Measurements from ENCODE around the gene COL6A2.
"Not testable (repeated sequence)": the region's sequence is repeated elsewhere in the genome, so short reads cannot be mapped to it uniquely, and the experiment has no call there.

Gene COL6A2

DNA sequence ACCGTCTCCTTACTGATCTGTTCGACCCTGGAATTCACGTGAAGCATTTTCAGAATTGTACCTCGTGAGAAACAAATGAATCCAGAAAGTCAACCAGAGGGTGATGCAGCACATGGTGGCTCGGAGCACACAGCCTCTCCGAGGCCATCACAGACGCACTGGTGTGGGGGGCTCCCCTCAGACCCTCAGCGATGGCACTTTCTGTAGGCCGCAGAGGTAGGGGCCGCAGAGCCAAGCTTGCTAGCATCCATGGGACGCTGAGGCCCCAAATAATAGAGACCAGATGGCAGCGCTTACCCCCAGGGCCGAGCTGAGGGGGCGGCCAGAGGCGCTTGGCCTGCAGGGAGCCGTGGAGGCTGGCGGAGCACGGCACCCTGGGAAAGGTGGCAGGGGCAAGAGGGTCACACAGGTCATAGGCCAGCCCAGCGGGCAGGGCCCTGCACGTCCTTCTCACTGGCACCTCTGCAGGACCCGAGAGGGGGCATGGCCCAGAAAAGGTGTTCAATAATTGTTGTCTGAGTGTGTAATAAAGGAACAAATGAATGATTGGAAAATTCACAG lies 28.1 kb upstream of the COL6A2 start:
- Histone ChIP-seq H3K9ac (no peak overlapping the region), H3K27ac (no peak overlapping the region), H3K4me3 (ENCODE audit: low read depth, low read length) (no peak overlapping the region), H3K9me3 (ENCODE audit: control insufficient read depth, low read length) (no peaks in the 10 kb centered on the region), H3K27me3 (ENCODE audit: control insufficient read depth, insufficient read depth, low read length) (peaks cover 3% of the 10 kb centered on the region), H2AFZ (no peak overlapping the region), H3K79me2 (no peaks in the 10 kb centered on the region), H3K4me2 (ENCODE audit: low read length) (no peak overlapping the region), H3K4me1 (no peaks in the 10 kb centered on the region), H3K36me3 (ENCODE audit: control insufficient read depth, insufficient read depth, low read length) (no peaks in the 10 kb centered on the region)
- TF ChIP-seq, protein P1, sequence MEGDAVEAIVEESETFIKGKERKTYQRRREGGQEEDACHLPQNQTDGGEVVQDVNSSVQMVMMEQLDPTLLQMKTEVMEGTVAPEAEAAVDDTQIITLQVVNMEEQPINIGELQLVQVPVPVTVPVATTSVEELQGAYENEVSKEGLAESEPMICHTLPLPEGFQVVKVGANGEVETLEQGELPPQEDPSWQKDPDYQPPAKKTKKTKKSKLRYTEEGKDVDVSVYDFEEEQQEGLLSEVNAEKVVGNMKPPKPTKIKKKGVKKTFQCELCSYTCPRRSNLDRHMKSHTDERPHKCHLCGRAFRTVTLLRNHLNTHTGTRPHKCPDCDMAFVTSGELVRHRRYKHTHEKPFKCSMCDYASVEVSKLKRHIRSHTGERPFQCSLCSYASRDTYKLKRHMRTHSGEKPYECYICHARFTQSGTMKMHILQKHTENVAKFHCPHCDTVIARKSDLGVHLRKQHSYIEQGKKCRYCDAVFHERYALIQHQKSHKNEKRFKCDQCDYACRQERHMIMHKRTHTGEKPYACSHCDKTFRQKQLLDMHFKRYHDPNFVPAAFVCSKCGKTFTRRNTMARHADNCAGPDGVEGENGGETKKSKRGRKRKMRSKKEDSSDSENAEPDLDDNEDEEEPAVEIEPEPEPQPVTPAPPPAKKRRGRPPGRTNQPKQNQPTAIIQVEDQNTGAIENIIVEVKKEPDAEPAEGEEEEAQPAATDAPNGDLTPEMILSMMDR (IDR thresholded peaks at IDR 0.05): no peak

- H3K27ac ChIP-seq: no peak overlapping the region
- no peak overlapping the region for H3K9ac ChIP-seq
- H3K4me1 ChIP-seq: no peaks in the 10 kb centered on the region
- peaks cover 3% of the 10 kb centered on the region for H3K27me3 ChIP-seq (ENCODE audit: control insufficient read depth, insufficient read depth, low read length)
- no peaks in the 10 kb centered on the region for H3K9me3 ChIP-seq (ENCODE audit: control insufficient read depth, low read length)
- TF ChIP-seq, protein P1 (IDR thresholded peaks at IDR 0.05): no peak
- H3K4me3 ChIP-seq (ENCODE audit: low read depth, low read length): no peak overlapping the region
- no peaks in the 10 kb centered on the region for H3K79me2 ChIP-seq
- no peak overlapping the region for H3K4me2 ChIP-seq (ENCODE audit: low read length)
- no peaks in the 10 kb centered on the region for H3K36me3 ChIP-seq (ENCODE audit: control insufficient read depth, insufficient read depth, low read length)
- no peak overlapping the region for H2AFZ ChIP-seq
Measured at GRCh38 chr21:46071082-46071481, 26.8 kb upstream of the COL6A2 start.

GRCh38 chr21:46076724-46077123 lies 21.2 kb upstream of the COL6A2 start:
- not testable (repeated sequence) for H3K9me3 ChIP-seq (ENCODE audit: control insufficient read depth, low read length); H3K4me1 ChIP-seq; H3K27me3 ChIP-seq (ENCODE audit: control insufficient read depth, insufficient read depth, low read length); H3K4me2 ChIP-seq (ENCODE audit: low read length); H3K9ac ChIP-seq; H3K27ac ChIP-seq; H2AFZ ChIP-seq; H3K36me3 ChIP-seq (ENCODE audit: control insufficient read depth, insufficient read depth, low read length); H3K79me2 ChIP-seq; H3K4me3 ChIP-seq (ENCODE audit: low read depth, low read length)

- no peak overlapping the region for H3K4me2 ChIP-seq (ENCODE audit: low read length)
- TF ChIP-seq, protein P1 (IDR thresholded peaks at IDR 0.05): no peak
- H3K4me1 ChIP-seq: no peaks in the 10 kb centered on the region
- no peak overlapping the region for H3K27ac ChIP-seq
- H3K79me2 ChIP-seq: no peaks in the 10 kb centered on the region
- no peaks in the 10 kb centered on the region for H3K36me3 ChIP-seq (ENCODE audit: control insufficient read depth, insufficient read depth, low read length)
- no peaks in the 10 kb centered on the region for H3K27me3 ChIP-seq (ENCODE audit: control insufficient read depth, insufficient read depth, low read length)
- H3K4me3 ChIP-seq (ENCODE audit: low read depth, low read length): no peak overlapping the region
- H3K9me3 ChIP-seq (ENCODE audit: control insufficient read depth, low read length): no peaks in the 10 kb centered on the region
- no peak overlapping the region for H3K9ac ChIP-seq
- H2AFZ ChIP-seq: no peak overlapping the region
Measured at GRCh38 chr21:46077674-46078101, 20.2 kb upstream of the COL6A2 start.

- no peaks in the 10 kb centered on the region for H3K36me3 ChIP-seq (ENCODE audit: control insufficient read depth, insufficient read depth, low read length)
- H3K9me3 ChIP-seq (ENCODE audit: control insufficient read depth, low read length): no peaks in the 10 kb centered on the region
- H3K4me3 ChIP-seq (ENCODE audit: low read depth, low read length): no peak overlapping the region
- H3K27ac ChIP-seq: no peak overlapping the region
- H3K4me1 ChIP-seq: no peaks in the 10 kb centered on the region
- no peaks in the 10 kb centered on the region for H3K27me3 ChIP-seq (ENCODE audit: control insufficient read depth, insufficient read depth, low read length)
- no peak overlapping the region for H3K4me2 ChIP-seq (ENCODE audit: low read length)
- H3K79me2 ChIP-seq: no peaks in the 10 kb centered on the region
- TF ChIP-seq, protein P1 (IDR thresholded peaks at IDR 0.05): no peak
- no peak overlapping the region for H3K9ac ChIP-seq
- no peak overlapping the region for H2AFZ ChIP-seq
Measured at GRCh38 chr21:46078322-46078977, 19.5 kb upstream of the COL6A2 start.

Data from parathyroid adenoma (tissue), 2 donors.